H1 (cell line): ENCODE results near the gene LVRN. TPM values are rescaled to one million over a fixed set of nuclear protein-coding genes. Genes with fewer than 3 reads are reported as not detected.
A peak's percentile ranks its signal among the peaks of the same experiment; 100 is the strongest.

Experiments used
- CTCF ChIA-PET: fragments of 300-600 bp; sonication (Branson Sonifier 250); formaldehyde crosslinking; loops from one replicate; lab custom pipeline; 2021; ENCODE audit not compliant: partially characterized antibody; lab: Charles Lee
- POLR2A ChIA-PET: fragments of 300-600 bp; sonication (Branson Sonifier 250); formaldehyde crosslinking; loops from one replicate; lab custom pipeline; 2021; ENCODE audit warnings: inconsistent platforms; ENCODE audit not compliant: partially characterized antibody; lab: Charles Lee
- DNase-seq, 2 experiments: peaks; one replicate each; pipeline versions ENCODE4 v3.0.0 to v3.0.0-alpha.2; 2010 to 2022; ENCODE audit warnings: low spot score in 2 of 2, low read depth in 1 of 2, mixed read lengths in 1 of 2
- FAIRE-seq: peaks from 2 replicates; lab custom pipeline; 2011; peaks lifted over from hg19 to GRCh38; lab: Jason Lieb, UNC
- H2AFZ ChIP-seq: 2 replicates; pipeline ENCODE4 v1.8.1; 2012; ENCODE audit warnings: low read length, inconsistent platforms
- H2AK5ac ChIP-seq: 2 replicates; pipeline ENCODE4 v1.6.1; 2013; ENCODE audit warnings: low read depth, low read length
- H2BK120ac ChIP-seq: replicated peaks from 2 replicates; pipeline ENCODE3; 2013; ENCODE audit warnings: low read depth, low read length, inconsistent platforms
- H2BK12ac ChIP-seq: 2 replicates; pipeline ENCODE4 v1.6.1; 2013; ENCODE audit warnings: low read depth, low read length
- H2BK15ac ChIP-seq: 2 replicates; pipeline ENCODE4 v1.6.1; 2013; ENCODE audit warnings: low read length
- H2BK20ac ChIP-seq: 2 replicates; pipeline ENCODE4 v1.6.1; 2013; ENCODE audit warnings: low read length
- H2BK5ac ChIP-seq: 2 replicates; pipeline ENCODE4 v1.6.1; 2013; ENCODE audit warnings: low read depth, low read length
- H3K14ac ChIP-seq: 2 replicates; pipeline ENCODE4 v1.6.1; 2013; ENCODE audit warnings: inconsistent platforms; ENCODE audit not compliant: insufficient read length
- H3K18ac ChIP-seq: 2 replicates; pipeline ENCODE4 v1.6.1; 2013; ENCODE audit warnings: low read length; ENCODE audit errors: extremely low read depth
- H3K23ac ChIP-seq: 2 replicates; pipeline ENCODE4 v1.6.1; 2013; ENCODE audit warnings: inconsistent platforms; ENCODE audit not compliant: insufficient read length
- H3K23me2 ChIP-seq: 2 replicates; pipeline ENCODE4 v1.6.1; 2013; ENCODE audit warnings: low read depth, low read length
- H3K27ac ChIP-seq: 2 replicates; pipeline ENCODE4 v1.6.1; 2011; ENCODE audit warnings: low read depth, low read length, inconsistent platforms
- H3K27me3 ChIP-seq, 4 experiments: replicated peaks in 1 of 4; 1 replicate in 1 of 4; 2 replicates in 3 of 4; pipeline versions ENCODE4 v1.6.1 to v1.8.1; 2011 to 2013; ENCODE audit warnings: low read length in 3 of 4, mild to moderate bottlenecking in 3 of 4, inconsistent platforms in 2 of 4, mixed read lengths in 2 of 4, moderate library complexity in 1 of 4; ENCODE audit not compliant: control insufficient read depth in 3 of 4, insufficient read depth in 3 of 4; ENCODE audit errors: extremely low read depth in 1 of 4
- H3K36me3 ChIP-seq, 4 experiments: 2 replicates each; pipeline versions ENCODE4 v1.6.1 to v1.8.1; 2011 to 2013; ENCODE audit warnings: mild to moderate bottlenecking in 4 of 4, low read length in 3 of 4, moderate library complexity in 2 of 4, control low read depth in 1 of 4, inconsistent platforms in 1 of 4; ENCODE audit not compliant: insufficient read depth in 4 of 4, control insufficient read depth in 2 of 4
- H3K4ac ChIP-seq: replicated peaks from 2 replicates; pipeline ENCODE3; 2013; ENCODE audit warnings: low read length, low read depth, mixed read lengths, inconsistent platforms; ENCODE audit not compliant: insufficient read length
- H3K4me1 ChIP-seq, 4 experiments: replicated peaks in 1 of 4; 1 replicate in 1 of 4; 2 replicates in 3 of 4; pipeline versions ENCODE4 v1.6.1 to v1.8.1; 2011 to 2013; ENCODE audit warnings: low read length in 3 of 4, inconsistent platforms in 2 of 4, mixed read lengths in 1 of 4; ENCODE audit not compliant: insufficient read depth in 4 of 4, control insufficient read depth in 3 of 4
- H3K4me2 ChIP-seq, 2 experiments: 2 replicates each; pipeline versions ENCODE4 v1.6.1 to v1.8.1; 2011 to 2013; ENCODE audit warnings: low read depth in 2 of 2, low read length in 2 of 2, control low read depth in 1 of 2, inconsistent platforms in 1 of 2, mild to moderate bottlenecking in 1 of 2; ENCODE audit not compliant: insufficient read depth in 1 of 2
- H3K4me3 ChIP-seq, 4 experiments: fragments of 200-600, 300-600 bp in 1 of 4; sonication (generic), shearing (Covaris generic), sonication (Bioruptor Twin) in 1 of 4; 2 replicates each; pipeline versions ENCODE4 v1.5.1 to v1.8.1; 2011 to 2016; ENCODE audit warnings: low read length in 4 of 4, low read depth in 3 of 4, control low read depth in 2 of 4, inconsistent platforms in 2 of 4, mild to moderate bottlenecking in 2 of 4, mixed read lengths in 1 of 4, moderate library complexity in 1 of 4; ENCODE audit not compliant: insufficient read depth in 2 of 4; ENCODE audit errors: extremely low read depth in 1 of 4
- H3K56ac ChIP-seq: replicated peaks from 2 replicates; pipeline ENCODE3; 2013; ENCODE audit warnings: low read depth, mild to moderate bottlenecking, mixed read lengths, low read length, inconsistent platforms; ENCODE audit not compliant: insufficient read length
- H3K79me1 ChIP-seq: 2 replicates; pipeline ENCODE4 v1.6.1; 2013; ENCODE audit warnings: low read depth, low read length, control low read depth
- H3K79me2 ChIP-seq, 2 experiments: 2 replicates each; pipeline versions ENCODE4 v1.6.1 to v1.8.1; 2012 to 2013; ENCODE audit warnings: low read length in 2 of 2, mild to moderate bottlenecking in 2 of 2, inconsistent platforms in 1 of 2; ENCODE audit not compliant: insufficient read depth in 2 of 2, control insufficient read depth in 1 of 2
- H3K9ac ChIP-seq, 4 experiments: replicated peaks in 1 of 4; 1 replicate in 1 of 4; 2 replicates in 3 of 4; pipeline versions ENCODE4 v1.6.1 to v1.8.1; 2011 to 2013; ENCODE audit warnings: low read depth in 3 of 4, low read length in 3 of 4, control low read depth in 2 of 4, mild to moderate bottlenecking in 2 of 4, moderate library complexity in 2 of 4, inconsistent platforms in 1 of 4; ENCODE audit errors: extremely low read depth in 1 of 4
- H3K9me3 ChIP-seq, 2 experiments: 2 replicates each; pipeline versions ENCODE4 v1.6.1 to v1.8.1; 2012 to 2013; ENCODE audit warnings: mild to moderate bottlenecking in 2 of 2, moderate library complexity in 2 of 2, control low read depth in 1 of 2, inconsistent platforms in 1 of 2, low read depth in 1 of 2, low read length in 1 of 2, mixed read lengths in 1 of 2; ENCODE audit not compliant: insufficient read depth in 2 of 2
- H4K20me1 ChIP-seq, 2 experiments: replicated peaks in 1 of 2; 2 replicates each; pipeline versions ENCODE3 to v1.8.1; 2011 to 2013; ENCODE audit warnings: inconsistent platforms in 2 of 2, low read length in 2 of 2, mild to moderate bottlenecking in 1 of 2; ENCODE audit not compliant: insufficient read depth in 2 of 2, control insufficient read depth in 1 of 2
- H4K5ac ChIP-seq: 2 replicates; pipeline ENCODE4 v1.6.1; 2013; ENCODE audit warnings: low read length, low read depth, mixed read lengths, inconsistent platforms; ENCODE audit not compliant: insufficient read length
- H4K8ac ChIP-seq: 2 replicates; pipeline ENCODE4 v1.8.0; 2013; ENCODE audit warnings: mild to moderate bottlenecking, moderate library complexity, low read length, inconsistent platforms; ENCODE audit not compliant: insufficient read depth; ENCODE audit errors: extremely low read depth
- H4K91ac ChIP-seq: replicated peaks from 2 replicates; pipeline ENCODE3; 2013; ENCODE audit warnings: low read length, mixed read lengths, inconsistent platforms; ENCODE audit not compliant: insufficient read length
- HDAC6 ChIP-seq: IDR thresholded peaks from one replicate; pipeline ENCODE4 v1.7.1; 2012; ENCODE audit warnings: low read depth, mild to moderate bottlenecking, inconsistent platforms, low read length, moderate library complexity
- TAF1 ChIP-seq: IDR thresholded peaks from 2 replicates; pipeline ENCODE4 v1.6.1; 2011; ENCODE audit warnings: mild to moderate bottlenecking, low read depth, low read length
- WGBS, 2 experiments: shearing (Covaris generic) in 1 of 2; methylation state at CpG; one replicate each; pipeline versions ENCODE4 v1.1.6 to v1.1.7; 2013 to 2015; ENCODE audit warnings: low lambda C conversion rate in 2 of 2, mixed read lengths in 2 of 2, inconsistent platforms in 1 of 2, low coverage in 1 of 2, missing lambda C conversion rate in 1 of 2; ENCODE audit not compliant: insufficient replicate concordance in 2 of 2, insufficient coverage in 1 of 2, insufficient read length in 1 of 2; ENCODE audit errors: extremely low coverage in 1 of 2, missing lambda C conversion rate in 1 of 2; 5-methylcytosine and 5-hydroxymethylcytosine counted together
- polyA plus RNA-seq, 7 experiments: library from polyadenylated mRNA; depleted of rRNA in 3 of 7; stranded (reverse) in 5 of 7; unstranded in 2 of 7; fragments of >200 nt in 5 of 7; fragments of 200-250 nt in 2 of 7; gene quantifications; 1 replicate in 5 of 7; 2 replicates in 1 of 7; 4 replicates in 1 of 7; pipeline versions ENCODE4 v1.2.1 to v1.2.3, GENCODE V29; 2011 to 2013; ENCODE audit warnings: missing spikeins in 2 of 7, mixed read lengths in 2 of 7
- total RNA-seq: library from RNA; stranded (reverse); fragmentation: NEBNext Ultra II Directional; extraction: Animal tissue kit (Norgen Biotek cat#: 25700); gene quantifications from 2 replicates; pipeline ENCODE4 v1.2.1, GENCODE V29; 2021

Gene LVRN
- total and polyA plus RNA-seq, 2 of the 8 experiments (the other 6 are each of a cell fraction or from before 2014, with no cell fraction given), result 0.08 to 0.09 TPM

DNA sequence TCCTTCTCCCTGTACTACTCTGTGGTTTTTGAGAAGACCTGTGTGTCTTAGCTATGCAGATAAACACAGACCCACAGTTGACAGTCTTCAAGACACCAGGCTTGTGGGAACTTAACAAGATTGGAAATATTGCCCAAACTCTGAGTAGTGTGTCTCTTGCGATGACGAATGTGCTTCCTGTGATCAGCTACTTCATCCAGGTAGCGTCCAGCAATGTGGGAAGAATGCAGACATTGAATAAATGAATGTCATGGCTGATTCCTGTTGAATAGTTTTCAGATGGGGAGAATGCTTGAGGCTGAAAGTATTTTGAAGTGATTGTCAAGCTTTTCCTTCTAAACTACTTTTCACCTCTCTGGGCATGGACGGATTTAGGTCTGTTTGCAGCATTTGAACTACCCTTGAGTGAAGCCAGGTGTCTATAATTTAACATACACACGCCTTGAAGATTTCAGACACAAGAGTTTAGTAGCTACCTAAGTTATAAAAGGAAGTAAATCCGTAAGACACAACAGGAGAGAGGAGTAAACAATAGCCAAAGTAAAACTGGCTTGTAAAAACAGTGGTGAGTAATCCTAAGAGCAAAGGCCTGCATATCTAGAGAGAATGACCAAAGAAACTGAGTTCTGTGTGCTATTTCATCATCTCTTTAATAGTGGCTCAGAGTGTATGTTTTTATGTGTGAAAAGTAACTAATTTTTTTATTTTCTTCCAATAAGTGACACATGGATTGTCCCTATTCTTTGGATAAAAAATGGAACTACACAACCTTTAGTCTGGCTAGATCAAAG, 40.0 kb downstream of the LVRN start:
- H4K20me1 ChIP-seq, result no peaks in the 10 kb centered on the region
- no peaks in the 10 kb centered on the region for H3K23me2 ChIP-seq
- FAIRE-seq, result peak; percentile 19
- peak overlapping the region; percentile 85; the same call in 1 of the 2 replicates for H2AFZ ChIP-seq
- no peak overlapping the region for H2BK20ac ChIP-seq
- WGBS, 2 experiments, result 80% methylated on average over 6 of the region's 6 CpGs; no CpG with 5 or more reads in 1 of the 2 experiments
- H3K9ac ChIP-seq, result no peak overlapping the region
- H3K4me2 ChIP-seq, result no peak overlapping the region
- no peak overlapping the region for H2BK15ac ChIP-seq
- H3K36me3 ChIP-seq, result no peaks in the 10 kb centered on the region
- TF ChIP-seq HDAC6, result no peak
- TF ChIP-seq TAF1, result no peak
- H4K8ac ChIP-seq, result no peak overlapping the region
- no peaks in the 10 kb centered on the region for H3K27me3 ChIP-seq
- no peak overlapping the region for H4K91ac ChIP-seq
- no peaks in the 10 kb centered on the region; a peak in 1 of 7 replicates for H3K4me1 ChIP-seq
- no peak overlapping the region for H2BK120ac ChIP-seq
- no peak overlapping the region for H2BK12ac ChIP-seq
- DNase-seq, result no peak
- ChIA-PET CTCF (interaction anchor here (0.6 to 2.7 kb wide), 6 partner anchors 11 to 39 kb away, joined by 3 to 6 read pairs (median 4); no protein-coding TSS in a partner anchor), POLR2A (no interaction called here)
- H2BK5ac ChIP-seq, result no peak overlapping the region
- H3K4me3 ChIP-seq, result no peak overlapping the region
- H3K79me1 ChIP-seq, result no peaks in the 10 kb centered on the region
- H3K18ac ChIP-seq, result no peak overlapping the region
- H3K79me2 ChIP-seq, result no peaks in the 10 kb centered on the region
- H3K14ac ChIP-seq, result no peak overlapping the region
- H3K56ac ChIP-seq, result no peak overlapping the region
- no peak overlapping the region for H3K27ac ChIP-seq
- H3K9me3 ChIP-seq, result no peaks in the 10 kb centered on the region
- no peak overlapping the region for H3K23ac ChIP-seq
- H2AK5ac ChIP-seq, result no peak overlapping the region
- no peak overlapping the region for H3K4ac ChIP-seq
- no peak overlapping the region for H4K5ac ChIP-seq
